NCI-H2196 (cell line): ENCODE results near the gene IL31RA.

Experiments used
- DNase-seq: peaks from one replicate; lab custom pipeline; 2025; ENCODE audit not compliant: unreplicated experiment; lab: John Stamatoyannopoulos, UW

The IL31RA gene

DNA sequence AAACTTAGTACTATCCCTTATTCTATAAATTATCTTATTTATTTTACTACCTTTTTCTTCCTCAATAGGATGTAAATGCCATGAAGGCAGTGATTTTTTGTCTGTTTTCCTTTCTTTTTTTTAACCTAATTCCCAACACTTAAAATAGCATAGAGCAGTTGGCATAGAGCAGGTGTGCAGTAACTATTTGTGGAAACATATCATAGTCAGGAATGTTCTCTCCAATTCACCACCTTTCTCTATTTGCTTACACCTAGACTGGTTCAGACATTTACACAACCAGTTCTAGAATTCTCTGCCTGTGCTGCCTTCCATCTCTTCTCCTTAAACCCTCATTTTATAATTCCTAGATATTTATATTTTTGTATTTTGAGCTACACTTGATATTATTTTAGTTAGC lies 49.6 kb downstream of the IL31RA start:
- no peak for DNase-seq

DNA sequence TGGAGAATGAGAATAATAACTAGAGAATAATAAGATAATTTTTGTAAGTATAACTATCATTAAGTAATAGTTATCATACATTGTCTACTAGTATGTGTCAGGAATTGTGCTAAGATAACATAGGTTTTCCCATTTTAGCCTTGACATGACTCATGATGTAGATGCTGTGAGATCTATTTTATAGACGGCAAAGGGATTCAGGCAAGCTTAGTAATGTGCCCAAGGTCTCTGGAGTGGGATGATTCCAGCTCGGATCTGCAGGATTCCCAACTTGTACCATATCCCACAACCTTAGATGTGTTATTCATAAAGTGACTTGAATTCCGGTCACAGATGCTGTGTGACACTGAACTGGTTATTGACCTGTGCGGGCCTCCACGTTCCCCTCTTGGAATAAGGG lies 51.5 kb downstream of the IL31RA start:
- DNase-seq: no peak

DNA sequence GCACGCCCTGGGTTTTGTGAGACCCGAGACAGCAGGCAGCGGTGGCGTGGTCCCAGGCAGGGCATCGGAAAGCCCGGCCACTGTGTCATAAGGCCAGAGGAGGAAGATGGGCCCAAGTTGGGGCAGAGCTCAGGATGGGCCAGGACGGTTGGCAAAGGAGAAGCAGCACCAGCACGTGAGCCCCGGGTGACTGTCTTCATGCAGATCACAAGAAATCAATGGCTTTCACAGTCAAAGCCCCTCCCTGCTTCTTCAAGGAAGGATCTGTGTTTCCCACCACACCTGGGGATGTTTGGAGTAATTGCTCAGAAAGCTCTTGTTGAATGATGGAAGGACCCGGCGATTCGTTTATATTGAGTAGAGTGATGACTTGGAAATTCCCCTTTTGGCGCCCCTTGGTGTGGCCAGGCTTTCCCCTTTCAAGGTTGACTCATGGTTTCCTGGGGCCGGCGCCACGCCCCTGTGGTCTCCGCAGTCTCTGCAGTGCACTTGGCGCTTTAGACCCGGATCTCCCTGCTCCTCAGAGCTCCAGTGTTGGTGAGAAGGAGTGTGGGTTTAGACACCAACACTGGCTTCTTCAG lies 52.1 kb downstream of the IL31RA start:
- DNase-seq: no peak

DNA sequence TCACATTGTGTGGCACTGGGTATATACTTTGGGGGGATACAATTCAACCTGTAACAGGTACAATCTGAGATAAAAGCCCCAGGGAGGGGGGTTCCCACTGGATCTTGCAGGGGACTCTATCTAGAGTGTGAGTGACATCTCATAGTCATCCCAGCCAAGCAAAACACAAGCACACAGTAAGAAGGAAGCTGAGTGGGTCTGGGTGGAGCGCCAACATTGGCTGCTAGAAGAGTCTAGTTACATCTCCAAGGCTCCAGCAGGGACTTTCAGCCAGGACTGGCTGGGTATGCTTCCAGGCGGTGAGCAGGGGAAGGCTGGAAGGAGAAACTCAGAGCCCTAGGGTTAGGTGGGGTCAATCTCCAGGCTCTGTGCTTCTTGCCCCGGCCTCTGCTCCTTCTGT lies 53.0 kb downstream of the IL31RA start:
- no peak for DNase-seq

DNA sequence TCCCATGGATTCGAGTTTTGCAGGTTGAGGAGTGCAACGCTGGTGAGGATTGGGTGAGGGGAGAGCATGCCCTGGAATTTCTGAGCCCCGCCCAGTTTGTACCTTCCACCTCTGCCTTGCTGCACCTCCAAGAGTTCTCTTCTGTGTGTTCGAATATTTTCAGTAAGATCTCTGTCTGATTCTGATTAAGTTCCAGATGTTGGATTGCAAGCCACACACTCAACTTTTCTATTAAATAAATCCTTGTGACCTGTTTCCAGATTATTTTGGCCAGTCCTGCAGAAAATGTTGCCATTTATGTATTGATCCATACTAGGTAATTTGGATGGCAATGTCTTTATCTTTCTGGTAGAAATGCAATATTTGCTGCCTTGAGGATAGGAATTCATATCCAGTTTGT lies 54.1 kb downstream of the IL31RA start:
- DNase-seq: no peak

DNA sequence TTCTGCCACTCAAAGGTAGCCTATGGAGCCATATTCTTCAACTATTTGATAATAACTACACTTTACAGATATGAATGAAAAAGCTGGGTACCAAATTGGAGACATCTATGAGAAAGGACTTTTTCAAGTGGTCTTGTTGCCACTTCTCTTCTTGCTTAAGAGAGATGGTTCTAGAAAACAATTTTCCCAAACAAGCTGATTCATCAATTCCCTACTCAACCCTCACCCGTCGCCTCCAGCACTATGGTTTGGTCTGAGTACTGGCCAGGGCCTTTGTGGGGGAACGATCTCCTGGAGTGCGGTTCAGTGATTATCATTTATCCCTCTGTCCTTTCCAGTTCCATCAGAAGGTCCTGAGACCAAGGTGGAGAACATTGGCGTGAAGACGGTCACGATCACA lies 56.8 kb downstream of the IL31RA start:
- no peak for DNase-seq

DNA sequence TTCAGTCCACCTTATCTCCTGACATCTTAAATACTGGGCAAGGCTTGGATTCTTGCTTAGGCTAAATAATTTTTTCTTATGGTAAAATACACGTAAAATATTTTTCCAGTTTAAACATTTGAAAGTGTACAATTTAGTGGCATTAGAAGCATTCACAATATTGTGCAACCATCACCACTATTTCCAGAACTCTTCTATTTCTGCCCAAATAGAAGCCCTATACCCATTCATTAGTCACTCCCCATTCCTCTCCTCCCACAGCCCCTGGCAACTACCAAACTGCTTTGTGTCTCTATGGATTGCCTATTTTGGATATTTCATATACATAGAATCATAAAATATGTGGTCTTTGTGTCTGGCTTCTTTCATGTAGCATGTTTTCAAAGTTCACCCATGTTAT lies 57.6 kb downstream of the IL31RA start:
- no peak for DNase-seq

DNA sequence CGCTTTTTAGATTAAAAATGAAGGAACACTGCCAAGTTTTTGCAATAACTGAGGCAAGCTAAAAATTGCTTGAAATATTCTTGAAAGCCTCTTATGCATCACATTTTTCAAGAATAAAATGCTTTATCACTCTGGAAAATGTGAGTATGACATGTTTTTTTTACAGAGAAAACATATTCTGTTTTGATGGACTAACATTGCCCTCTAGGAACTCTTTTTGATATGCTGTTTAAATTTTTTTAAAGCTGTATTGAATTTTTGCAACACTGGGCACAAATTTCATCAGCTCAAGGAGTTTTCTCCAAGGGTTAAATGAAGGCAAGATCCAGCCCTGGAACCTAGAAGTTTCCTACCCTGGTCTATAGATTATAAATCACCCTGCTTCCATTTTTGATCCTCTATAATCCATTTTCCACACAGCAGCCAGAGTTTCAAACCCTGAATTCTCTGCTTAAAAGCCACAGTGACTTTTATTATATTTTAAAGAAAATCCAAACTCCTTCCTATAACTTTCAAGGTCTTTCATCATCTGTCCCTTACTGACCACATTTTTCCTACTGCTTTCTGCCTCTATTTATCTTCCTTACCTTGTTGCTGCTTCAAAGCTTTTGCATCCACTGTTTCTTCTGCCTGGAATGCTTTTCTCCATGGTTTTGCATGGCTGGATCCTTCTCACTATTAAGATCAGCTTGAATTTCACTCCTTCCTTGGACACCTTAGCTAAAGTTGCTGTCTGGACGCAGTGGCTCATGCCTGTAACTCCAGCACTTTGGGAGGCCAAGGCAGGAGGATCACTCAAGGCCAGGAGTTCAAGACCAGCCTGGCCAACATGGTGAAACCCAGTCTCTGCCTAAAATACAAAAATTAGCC lies 60.9 kb downstream of the IL31RA start:
- no peak for DNase-seq

DNA sequence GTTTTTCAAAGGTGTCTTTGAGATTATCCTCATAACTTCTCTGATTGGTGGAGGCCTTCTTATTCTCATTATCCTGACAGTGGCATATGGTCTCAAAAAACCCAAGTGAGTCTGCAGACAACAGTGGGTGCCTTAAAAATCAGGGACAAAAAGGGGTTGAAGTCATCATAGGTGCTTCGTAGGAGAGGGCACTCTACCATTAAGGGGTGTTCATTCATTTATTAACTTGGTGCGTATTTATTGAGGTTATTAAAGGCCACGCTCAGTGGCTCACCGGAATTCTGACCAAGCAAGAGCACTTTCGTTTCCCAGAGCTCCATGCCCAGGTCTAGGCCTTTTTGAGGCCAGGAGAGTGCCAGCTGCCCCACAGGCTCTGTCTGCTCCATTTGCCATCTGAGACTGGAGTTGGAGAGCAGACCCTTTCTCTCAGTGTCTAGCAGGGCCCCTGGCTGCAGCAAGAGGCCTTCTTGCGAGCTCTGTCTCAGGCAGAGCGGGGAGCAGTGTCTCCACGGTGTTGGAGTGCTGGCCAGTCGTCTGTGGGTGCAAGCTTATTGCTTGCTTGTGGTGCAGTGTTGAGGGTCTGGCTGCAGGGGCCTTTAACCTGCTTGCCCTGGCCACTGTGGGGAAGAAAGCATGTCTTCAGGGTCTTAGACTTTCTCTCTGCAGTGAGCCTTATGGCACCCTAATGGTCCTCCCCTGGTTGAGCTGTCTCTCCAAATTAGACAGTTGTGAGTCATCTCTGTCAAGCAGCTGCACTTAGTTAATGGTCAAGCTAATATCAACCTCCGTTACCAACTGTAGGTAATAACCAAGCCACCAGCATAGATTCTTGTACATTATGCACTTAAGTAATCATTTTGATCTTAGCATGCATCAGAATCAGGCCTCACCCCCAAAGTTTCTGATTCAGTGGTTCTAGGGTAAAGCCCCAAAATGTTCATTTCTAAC lies 62.6 kb downstream of the IL31RA start:
- no peak for DNase-seq

DNA sequence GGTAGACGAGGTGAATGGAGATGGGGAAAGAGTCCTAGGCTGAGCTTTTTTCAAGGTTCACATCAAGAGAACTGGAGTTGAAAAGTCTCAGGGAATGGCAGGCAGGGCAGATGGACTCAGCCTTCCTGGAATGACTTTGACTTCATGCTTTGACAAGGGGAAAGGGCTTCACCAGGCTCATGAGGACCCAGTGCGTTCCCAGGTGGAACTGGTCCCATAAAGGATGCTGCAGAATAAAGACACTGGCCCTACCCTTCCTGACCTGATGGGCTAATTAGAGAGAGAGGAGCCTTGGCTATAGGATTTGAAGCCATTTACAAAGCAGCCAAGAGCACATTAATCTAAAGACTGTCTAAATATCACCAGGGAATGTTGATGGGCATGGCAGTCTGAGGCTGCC lies 63.8 kb downstream of the IL31RA start:
- DNase-seq: no peak

DNA sequence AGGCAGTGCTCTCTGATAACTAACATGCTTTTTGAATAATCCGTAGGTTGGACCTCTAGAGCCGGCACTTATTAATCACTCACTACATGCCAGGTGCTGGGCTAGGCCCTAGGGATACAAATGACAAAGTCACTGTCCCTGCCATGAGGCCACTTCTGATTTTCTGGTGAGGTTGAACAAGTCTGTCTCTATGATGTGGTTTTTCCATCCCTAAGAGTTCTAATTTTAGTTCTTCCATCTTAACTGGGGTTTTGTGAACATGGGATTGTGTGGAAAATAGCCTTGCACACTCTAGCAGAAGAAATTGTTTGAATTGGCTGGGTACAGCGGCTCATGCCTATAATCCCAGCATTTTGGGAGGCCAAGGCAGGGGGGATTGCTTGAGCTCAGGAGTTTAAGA lies 64.6 kb downstream of the IL31RA start:
- DNase-seq: no peak

DNA sequence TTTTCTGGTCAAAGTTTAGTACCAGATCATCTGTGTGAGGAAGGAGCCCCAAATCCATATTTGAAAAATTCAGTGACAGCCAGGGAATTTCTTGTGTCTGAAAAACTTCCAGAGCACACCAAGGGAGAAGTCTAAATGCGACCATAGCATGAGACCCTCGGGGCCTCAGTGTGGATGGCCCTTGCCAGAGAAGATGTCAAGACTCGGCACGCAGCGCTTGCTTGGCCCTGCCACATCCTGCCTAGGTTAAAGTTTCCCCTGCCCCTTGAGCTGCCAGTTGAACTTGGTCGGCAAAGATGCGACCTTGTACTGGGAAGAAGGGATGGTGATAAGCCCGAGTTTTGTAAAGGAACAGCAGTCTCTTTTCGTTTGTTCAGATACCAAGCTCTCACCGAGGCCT lies 65.8 kb downstream of the IL31RA start:
- no peak for DNase-seq

DNA sequence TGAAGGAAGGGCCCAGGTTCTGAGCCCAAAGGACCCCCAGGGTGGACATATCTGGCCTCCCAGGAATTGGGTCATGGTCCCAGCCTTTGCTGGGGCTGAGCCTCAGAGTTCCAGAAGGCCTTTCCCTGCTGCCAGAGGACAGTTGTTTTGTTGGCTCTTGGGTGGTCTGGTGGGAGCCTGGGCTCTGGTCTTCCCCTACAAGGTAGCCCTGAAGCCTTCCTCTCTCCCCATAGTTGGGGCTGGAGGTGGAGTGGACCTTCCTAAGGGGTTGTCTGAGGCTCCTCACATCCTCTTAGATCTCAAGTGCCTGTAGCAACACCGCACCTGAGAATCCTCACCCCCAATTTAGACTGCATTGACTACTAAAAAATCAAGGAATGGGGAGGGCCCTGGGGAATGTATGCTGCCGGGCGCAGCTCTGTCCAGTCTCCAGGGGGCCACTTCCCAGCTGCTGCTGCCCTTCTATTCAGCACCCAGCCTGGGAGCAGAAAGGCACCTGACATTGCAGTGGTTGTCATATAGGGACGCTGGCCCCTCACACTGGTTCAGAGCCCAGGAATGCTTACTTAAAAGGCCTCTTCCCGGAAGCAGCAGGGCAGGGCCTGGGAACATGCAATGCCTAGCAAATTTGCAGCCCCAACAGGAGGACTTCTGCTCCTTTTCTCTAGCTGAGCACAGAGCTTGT lies 66.4 kb downstream of the IL31RA start:
- no peak for DNase-seq

DNA sequence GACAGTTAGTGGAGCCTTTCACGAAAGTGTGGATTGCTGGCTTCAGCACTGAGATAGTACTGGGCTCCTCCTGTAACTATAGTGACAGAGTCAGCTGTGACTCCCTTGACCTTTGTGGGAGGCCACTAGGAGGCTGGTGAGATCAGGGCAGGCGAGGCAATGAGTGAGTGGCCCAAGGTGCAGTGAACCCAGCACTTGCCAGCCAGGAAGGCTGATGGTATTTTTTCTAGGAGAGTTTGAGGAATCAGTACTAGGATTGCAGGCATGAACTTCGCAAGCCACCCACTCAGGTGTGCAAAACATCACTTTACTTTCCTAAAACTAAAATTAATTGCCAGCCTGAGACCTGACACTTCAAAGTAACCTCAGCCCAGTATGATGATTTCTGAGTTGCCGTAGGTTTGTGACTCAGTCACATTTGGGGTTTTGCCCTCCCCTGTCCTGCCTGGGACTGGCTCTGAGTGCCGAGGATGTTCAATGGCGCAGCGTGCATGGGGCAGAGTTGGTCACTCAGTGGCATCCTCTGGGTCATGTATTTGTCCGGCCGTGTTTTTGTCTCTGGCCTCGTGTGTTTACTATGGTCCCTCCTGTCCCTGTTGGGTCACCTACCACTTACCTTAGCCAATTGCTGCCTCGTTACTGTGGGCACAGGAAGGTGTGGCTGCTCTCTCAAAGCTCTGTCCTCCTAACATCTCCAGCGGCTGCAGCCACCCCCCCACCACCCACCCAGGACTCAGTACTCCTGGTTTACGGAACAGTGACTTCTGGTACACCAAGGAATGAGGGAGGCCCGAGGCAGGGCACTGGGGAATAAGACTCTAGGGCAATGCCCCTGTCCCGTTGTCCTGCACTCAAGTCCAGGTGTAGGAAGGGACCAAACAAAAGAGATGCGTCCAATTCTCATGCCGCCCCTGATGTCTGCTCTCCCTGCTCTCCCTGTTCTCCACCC lies 67.2 kb downstream of the IL31RA start:
- DNase-seq: no peak

DNA sequence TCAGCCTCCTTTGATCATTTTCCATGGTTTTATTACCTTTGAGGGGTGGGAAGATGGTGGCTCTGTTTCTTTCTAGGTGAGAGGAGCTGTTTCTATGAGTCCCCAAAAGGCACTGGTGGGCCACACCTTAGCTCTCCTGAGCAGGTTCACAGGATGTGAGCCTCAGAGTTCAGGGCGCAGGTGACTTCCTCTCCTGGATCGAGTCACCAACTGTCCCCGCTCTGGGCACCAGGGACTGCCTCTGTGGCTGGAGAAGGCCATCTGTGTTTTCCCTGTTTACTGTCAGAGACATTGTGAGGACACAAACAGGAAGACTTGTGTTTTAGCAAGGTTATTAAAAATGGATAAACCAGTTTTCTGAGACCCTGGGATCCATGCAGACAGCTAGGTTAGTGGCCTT lies 68.5 kb downstream of the IL31RA start:
- no peak for DNase-seq

DNA sequence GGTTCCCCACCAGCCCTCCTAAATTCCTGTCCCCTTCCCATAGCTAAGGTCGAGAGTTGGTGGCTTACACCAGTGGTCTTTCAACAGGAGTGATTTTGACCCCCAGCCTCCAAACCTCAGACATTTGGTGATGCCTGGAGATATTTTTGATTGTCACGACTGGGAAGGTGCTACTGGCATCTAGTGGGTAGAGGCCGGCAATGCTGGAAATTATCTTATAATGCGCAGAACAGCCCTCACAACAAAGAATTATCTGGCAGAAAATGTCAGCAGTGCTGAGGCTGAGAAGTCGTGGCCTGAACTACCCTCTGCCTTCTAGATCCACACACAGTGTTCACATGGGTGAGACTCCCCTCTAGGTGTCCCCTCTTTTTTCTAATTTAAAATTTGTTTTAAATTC lies 69.6 kb downstream of the IL31RA start:
- DNase-seq: no peak

DNA sequence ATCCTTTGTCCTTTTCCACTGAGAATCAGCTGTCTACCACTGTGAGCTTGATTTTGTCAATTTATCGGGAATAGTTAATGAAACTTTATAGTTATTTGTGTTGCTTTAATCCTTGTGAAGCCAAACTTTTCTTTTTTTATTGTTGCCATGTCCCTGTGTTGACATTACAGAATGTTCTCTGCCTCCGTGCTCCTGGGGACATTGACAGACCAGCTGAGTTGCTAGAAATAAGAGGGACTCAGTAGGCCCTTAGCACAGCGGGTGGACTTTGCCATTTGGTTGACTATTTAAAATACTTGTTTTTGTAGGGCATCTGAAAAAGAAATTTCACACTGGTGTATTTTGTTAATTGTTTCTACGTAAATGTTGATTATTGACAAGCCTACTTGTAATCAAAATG lies 70.5 kb downstream of the IL31RA start:
- no peak for DNase-seq

DNA sequence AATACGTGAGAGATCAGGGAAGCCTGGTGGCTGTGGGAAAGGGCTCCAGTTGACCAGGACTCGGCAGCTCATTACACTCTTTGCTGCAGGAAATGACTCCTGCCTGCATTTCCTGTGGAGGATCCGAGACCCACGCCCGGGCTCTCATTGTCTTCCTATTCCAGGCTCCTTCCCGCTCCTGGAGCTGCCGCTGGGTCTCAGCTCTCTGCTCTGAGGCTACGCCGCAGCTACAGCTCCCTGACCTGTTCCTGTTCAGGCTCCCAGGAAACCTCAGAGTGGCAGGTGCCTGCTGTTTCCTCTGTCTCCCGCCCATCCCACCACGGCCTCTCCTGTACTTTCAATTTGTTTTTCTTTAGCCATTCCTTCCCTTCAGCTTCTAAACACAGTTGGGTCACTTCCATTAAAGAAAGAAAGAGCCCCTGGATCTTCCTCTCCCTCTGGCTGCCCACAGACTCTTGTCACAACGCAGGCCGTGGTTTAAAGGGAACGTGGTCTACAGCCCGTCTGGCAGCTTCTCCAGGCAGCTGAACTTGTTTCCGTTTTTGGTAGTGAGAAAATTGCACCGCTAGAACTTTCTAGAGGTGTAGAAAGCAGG lies 72.1 kb downstream of the IL31RA start:
- no peak for DNase-seq

DNA sequence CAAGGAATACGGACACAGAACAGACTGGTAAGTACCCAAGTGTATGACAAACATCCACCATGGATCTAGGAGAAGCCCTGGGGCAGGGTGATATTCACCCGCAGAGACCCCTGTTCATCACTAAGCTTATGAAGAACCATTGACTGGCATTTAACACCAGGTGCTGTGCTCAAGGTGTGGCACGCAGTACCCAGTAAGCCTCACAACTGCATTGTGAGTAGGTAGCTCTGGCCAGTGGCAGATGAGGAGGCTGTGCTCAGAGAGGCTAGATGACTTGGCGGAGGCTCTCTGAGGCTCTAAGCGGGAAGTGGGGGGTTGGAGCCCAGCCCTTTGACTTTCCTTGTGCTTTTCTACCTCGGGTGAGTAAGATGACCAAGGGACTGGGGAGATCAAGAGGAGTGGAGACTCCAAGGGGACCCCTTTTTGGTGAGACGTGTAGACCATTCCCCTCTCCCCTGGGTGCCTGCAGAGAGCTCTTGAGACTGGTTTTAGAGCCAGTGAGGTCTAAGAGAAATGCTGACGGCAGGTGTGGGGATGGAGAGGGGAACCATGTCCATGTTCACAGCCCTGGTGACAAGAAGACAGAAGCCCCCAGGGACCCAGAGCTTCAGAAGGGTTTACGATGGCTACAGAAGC lies 72.8 kb downstream of the IL31RA start:
- DNase-seq: no peak
